ENCODE data around the gene MTFP1.
A peak's percentile ranks its signal among the peaks of the same experiment; 100 is the strongest.
"Not testable (repeated sequence)": the region's sequence is repeated elsewhere in the genome, so short reads cannot be mapped to it uniquely, and the experiment has no call there.

The MTFP1 gene, protein sequence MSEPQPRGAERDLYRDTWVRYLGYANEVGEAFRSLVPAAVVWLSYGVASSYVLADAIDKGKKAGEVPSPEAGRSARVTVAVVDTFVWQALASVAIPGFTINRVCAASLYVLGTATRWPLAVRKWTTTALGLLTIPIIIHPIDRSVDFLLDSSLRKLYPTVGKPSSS

GRCh38 chr22:30425616-30426387, at the start of gene MTFP1:
Gene MTFP1, plus strand, starts transcription at chr22:30425768. Its CDS starts 112 bp downstream, at chr22:30425880.
- DNase-seq: peak; percentile 58

GRCh38 chr22:30380011-30380410, 45.6 kb upstream of the MTFP1 start:
- no peak for DNase-seq

GRCh38 chr22:30381264-30381663, 44.3 kb upstream of the MTFP1 start:
- DNase-seq: no peak

GRCh38 chr22:30382340-30382739, 43.2 kb upstream of the MTFP1 start:
- no peak for DNase-seq

DNA sequence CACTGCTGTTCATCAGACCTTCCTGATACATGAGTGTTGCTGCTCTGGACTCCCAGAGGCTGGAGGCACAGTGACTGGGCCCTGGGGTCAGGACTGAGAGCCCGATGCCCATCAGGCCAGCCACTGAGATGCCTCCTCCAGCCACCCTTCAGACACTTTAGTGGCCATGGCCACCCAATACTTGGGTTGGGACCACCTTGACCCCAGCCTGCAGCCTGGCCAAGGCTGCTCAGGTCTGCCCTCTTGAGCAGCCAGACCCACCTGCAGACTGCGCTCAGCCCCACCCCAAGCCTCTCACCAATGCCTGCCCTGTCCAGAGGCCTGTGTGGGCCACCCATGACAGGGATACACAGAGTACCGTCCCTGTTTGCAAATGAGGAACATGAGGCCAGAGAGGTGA, 42.5 kb upstream of the MTFP1 start:
- no peak for DNase-seq

DNA sequence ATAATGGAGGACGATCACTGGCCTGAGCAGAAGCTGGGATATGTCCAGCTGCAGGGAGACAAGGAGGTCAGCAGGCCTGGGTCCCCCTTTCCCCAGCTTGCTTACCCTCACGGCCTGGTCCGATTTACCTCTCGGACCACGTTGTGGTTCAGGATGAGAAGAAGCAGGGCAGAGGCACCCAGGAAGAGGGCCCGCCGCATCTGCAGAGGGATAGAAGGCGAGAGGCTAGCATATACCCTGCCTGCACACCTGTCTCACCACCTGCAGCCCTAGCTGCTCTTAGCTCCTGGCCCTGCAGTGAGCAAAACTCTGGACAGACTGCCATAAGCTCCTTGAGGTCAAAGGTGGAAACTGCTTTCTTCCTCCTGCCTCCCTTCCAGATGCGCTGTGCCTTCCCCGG, 39.6 kb upstream of the MTFP1 start:
- no peak for DNase-seq

GRCh38 chr22:30386608-30386959, 39.0 kb upstream of the MTFP1 start:
- DNase-seq: no peak

DNA sequence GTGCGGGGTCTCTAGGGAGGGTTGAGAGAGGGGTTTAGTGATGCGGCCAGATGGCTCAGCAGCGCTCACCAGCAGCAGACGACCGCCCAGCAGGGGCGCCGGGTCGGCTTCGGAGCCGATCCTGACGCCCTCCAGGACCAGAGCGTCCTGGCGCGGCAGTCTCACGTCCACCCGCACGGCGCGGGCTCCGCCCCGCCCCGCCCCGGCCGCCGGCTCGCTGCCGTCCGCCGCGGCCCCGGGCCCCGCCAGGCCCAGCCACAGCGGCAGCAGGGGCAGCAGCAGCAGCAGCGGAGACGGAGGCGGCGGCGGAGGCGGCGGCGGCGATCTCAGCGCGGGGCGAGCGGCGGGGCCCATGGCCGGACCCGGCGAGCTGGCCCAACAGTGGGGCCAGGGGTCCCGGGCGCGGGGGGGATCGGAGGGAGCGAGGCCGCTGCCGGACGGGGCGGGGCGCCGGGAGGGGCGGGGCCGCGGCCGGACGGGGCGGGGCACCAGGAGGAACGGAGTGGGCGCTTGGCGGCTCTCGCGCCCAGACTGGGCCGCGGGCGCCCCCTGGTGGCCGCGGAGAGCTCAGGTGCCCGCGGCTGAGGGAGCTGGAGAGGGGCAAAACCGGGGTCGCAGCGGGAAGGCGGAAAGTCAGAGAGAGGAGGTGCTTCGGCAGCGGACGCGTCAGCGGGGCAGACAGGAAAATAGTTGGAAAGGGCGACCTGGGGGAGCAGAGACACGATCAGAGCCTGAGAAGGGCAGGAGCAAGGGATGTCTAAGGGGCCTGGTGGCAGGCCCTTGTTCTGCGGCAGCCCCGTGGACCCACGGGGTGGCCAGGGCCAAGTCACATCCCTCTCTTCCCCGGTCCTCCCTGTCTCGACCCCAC, 38.4 kb upstream of the MTFP1 start, which contains the start of gene RNF215:
Gene RNF215 (minus strand): TSS at position 452 of the 868 bp plus-strand sequence. CDS start 98 bp downstream, at position 354.
- peak; percentile 76 for DNase-seq

GRCh38 chr22:30390974-30391691, 34.4 kb upstream of the MTFP1 start:
- peak; percentile 94 for DNase-seq

- no peak for DNase-seq
Measured at GRCh38 chr22:30392661-30393321, 32.8 kb upstream of the MTFP1 start.

GRCh38 chr22:30393322-30393680, 32.3 kb upstream of the MTFP1 start:
- DNase-seq: no peak

DNA sequence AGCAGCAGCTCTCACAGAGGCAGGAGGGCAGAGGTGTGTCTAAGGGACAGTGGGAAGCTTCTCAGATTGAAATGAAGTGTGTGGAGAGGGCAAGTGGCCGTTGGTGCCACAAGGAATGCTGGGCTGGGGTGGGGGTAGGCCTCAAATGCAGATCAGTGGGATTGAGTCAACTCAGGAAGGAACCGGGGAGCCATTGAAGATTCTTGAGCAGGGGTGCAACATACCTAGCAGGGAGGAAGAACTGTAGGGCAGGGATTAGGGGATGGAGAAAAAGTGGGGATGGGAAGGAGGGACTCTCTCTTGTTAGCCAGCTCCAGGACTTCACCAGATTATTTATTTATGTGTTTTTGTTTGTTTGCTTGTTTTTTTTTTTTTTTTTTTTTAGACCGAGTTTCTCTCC, 31.7 kb upstream of the MTFP1 start:
- no peak for DNase-seq

DNA sequence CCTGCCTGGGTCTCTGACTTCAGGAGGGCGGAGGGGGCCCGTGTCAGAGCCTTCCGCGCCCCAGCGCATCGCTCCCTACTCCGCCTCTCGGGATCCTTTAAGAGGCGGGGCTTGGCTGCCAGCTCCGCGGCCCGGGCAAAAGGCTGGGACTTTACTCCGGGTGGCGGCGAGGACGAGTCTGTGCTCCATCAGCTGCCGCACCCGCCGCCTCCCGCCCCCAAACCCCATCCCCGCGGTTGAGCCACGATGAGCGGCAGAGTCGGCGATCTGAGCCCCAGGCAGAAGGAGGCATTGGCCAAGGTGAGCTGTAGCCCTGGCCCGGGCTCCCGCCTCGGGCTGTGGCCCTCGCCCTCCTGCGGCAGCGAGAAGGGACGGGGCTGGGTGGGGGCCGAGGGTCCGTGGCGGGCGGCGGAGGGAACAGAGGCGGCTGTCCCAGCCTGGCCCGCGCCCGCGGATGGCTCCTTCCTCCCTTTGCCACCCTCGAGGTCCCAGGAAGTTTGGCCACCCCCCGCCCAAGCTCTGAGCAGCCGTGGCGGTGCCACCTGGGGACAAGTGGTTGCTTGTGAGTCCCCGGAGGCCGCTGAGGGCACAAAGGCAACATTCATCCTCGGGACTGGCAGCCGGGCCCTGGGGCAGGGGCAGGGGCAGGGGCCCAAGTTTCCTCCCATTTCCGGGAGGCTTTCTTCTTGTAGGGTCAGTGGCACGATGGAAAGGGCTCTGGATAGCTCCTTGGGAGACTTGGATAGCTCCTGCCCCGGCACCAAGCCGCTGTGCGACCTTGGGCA, 28.5 kb upstream of the MTFP1 start, which contains the start of gene SEC14L2:
Gene SEC14L2 (plus strand): TSS at position 148 of the 785 bp plus-strand sequence. CDS start 99 bp downstream, at position 247.
- peak; percentile 80 for DNase-seq

DNA sequence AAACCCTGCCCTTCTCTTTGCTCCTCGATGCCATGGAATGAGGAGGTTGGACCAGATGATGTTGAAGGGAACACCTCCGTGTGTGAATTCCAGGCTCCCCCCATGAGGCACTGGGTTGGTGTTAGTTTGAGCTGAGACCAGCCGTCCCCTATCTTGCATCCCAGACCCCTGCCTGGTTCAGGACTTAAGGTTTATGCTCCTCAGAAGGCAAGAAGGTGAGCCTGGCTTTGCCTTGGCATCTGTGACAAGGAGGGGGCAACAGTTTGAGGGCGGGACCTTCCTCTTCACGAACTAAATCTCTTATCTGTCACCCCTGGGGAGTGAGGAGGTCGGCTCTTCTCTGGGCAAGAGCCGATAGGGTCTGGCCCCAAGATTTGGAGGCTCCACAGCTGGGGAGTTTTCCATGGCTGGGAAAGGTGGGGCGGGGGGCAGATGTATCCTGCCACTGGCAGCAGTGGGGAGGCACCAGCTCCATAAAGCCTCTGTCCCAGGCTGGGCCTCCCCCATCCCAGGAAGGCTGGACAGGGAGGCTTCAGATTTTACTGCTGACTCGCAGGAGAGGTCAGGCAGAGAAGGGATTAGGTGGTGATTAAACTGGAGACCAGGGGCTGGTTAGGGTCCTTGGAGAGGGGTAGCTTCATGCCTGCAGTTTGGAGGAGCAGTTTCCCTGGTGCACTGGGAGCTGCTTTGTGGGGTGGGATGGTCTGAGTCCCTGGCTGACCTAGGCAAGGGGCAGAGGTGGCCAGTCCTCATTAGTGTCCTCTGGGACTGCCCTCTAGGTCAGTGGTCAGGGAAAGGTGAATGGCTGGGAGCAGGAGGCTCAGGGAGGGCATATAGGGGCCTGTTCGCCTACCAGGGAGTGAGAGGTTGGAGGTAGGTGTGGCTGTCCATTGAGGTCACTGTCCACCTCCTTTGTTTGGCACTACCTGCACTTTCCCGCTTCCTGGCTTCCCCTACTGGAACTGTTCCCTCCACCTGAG, 27.6 kb upstream of the MTFP1 start:
- peak; percentile 81 for DNase-seq

- DNase-seq: peak; percentile 94
Measured at GRCh38 chr22:30398685-30399680, 26.6 kb upstream of the MTFP1 start.

DNA sequence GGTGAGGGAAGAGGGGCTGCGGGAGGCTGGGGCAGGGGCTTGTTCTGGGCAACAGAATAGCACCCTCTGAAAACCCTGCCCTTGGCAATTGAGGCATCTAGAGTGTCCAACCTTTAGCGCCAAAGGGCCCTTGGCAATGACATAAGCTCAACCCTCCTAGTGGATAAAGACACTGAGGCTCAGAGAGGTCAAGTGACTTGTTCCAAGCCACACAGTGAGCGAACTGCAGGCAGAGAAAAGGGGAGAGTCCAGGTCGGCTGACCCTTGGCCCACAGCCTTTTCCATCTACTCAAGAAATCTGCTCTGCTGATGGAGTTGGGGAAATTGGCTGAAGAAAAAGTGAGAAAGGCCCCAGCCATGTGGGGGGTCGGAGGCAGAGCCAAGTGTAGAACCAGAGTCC, 25.9 kb upstream of the MTFP1 start:
- no peak for DNase-seq

- DNase-seq: no peak
Measured at GRCh38 chr22:30400159-30400558, 25.4 kb upstream of the MTFP1 start.

DNA sequence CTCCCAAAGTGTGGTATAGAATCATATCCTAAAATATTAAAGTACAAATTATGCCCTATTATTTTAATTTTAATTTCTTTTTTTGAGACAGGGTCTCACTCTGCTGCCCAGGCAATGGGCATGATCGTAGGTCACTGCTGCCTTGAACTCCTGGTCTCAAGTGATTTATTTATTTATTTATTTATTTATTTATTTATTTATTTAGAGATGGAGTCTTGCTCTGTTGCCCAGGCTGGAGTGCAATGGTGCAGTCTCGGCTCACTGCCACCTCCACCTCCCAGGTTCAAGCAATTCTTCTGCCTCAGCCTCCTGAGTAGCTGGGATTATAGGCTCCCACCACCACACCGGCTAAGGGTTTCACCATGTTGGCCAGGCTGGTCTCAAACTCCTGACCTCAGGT, 24.5 kb upstream of the MTFP1 start:
- not testable (repeated sequence) for DNase-seq
